Lower leg skin (tissue), 4 donors: Measurements from ENCODE around the gene ZNF462. TPM values are rescaled to one million over a fixed set of nuclear protein-coding genes. Genes with fewer than 3 reads are reported as not detected.
A peak's percentile ranks its signal among the peaks of the same experiment; 100 is the strongest.
"Not testable (repeated sequence)": the region's sequence is repeated elsewhere in the genome, so short reads cannot be mapped to it uniquely, and the experiment has no call there.

Experiments used
- DNase-seq, 2 donors: peaks; one replicate each; pipeline ENCODE4 v3.0.0-alpha.2; 2019; ENCODE audit warnings: low spot score in 2 of 2
- H3K4me3 ChIP-seq: fragments of 200-600 bp; sonication (generic); 2 replicates; pipeline ENCODE4 v1.5.1; 2017; ENCODE audit warnings: mild to moderate bottlenecking, low read depth; ENCODE audit not compliant: poor library complexity, severe bottlenecking
- CTCF ChIP-seq, 3 donors: fragments of 450-650 bp; IDR thresholded peaks; one replicate each; pipeline ENCODE4 v1.5.1; 2016; ENCODE audit warnings: antibody characterized with exemption in 3 of 3, mild to moderate bottlenecking in 3 of 3, moderate library complexity in 2 of 3
- POLR2A ChIP-seq, 2 donors: fragments of 450-650 bp; IDR thresholded peaks; one replicate each; pipeline ENCODE4 v1.6.1; 2016 to 2017; ENCODE audit warnings: antibody characterized with exemption in 2 of 2, mild to moderate bottlenecking in 1 of 2, moderate library complexity in 1 of 2
- WGBS, 2 donors: methylation state at CpG; one replicate each; pipeline ENCODE4 v1.1.5; 2018; 5-methylcytosine and 5-hydroxymethylcytosine counted together
- intact Hi-C: fragments of 100-400 bp; cut with DNase I; formaldehyde crosslinking; loops from one replicate; pipeline ENCODE4 v1.15.0; 2023; ENCODE audit warnings: low total_unique reads
- total RNA-seq, 4 donors: library from RNA; depleted of rRNA; stranded (reverse); fragments of >200 nt; gene quantifications; one replicate each; pipeline ENCODE4 v1.1.0, GENCODE V29; 2016

Gene ZNF462
- total RNA-seq, 4 donors from 2014 or later = 13.3 to 19.9 (median 16.2) TPM

DNA sequence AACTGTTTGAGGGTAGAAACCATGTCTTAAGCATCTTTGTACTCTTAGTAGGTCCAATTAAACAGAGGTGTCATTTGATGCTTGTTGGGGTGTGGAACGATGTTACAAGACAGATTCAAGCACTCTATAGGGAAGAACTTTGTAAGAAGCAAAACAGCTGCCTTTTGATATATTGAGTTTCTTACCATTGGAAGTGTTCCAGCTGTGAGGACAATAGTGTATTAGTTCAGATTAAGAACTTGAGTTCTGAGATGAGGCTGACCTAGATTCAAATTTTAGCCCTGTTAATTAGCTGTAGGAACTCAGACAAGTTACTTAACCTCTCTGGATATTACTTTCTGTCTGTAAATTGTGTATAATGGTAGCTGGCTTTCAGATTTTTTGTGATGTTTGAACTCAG is 19.6 kb upstream of the ZNF462 start:
- H3K4me3 ChIP-seq = no peak overlapping the region
- 35 to 59% methylated on average over 1 of the region's 1 CpG for WGBS, 2 donors
- no peak for DNase-seq
- intact Hi-C loops = no loop called here
- TF ChIP-seq CTCF (IDR thresholded peaks at IDR 0.05) = no peak
- no peak for TF ChIP-seq POLR2A (IDR thresholded peaks at IDR 0.05)

DNA sequence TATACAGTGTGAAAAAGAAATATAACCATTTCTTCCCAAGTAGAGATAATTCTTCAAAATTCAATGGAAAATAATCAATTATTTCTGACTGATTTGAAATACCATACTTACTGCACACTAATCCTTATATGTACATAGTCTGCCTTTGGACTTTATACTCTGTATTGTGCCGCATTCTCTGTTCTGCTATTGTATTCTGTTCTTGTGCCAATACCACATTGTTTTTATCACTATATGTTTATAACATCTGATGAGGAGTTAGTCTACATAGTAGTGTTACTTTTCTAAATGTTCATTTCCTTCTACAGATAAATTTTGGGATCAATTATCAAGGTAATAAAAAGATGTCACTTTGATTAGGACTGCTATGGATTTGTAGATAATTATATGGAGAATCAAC is 16.7 kb upstream of the ZNF462 start:
- 92 to 95% methylated on average over 1 of the region's 1 CpG for WGBS, 2 donors
- intact Hi-C loops = no loop called here
- no peak overlapping the region for H3K4me3 ChIP-seq
- TF ChIP-seq POLR2A (IDR thresholded peaks at IDR 0.05) = no peak
- no peak for TF ChIP-seq CTCF (IDR thresholded peaks at IDR 0.05)
- DNase-seq = no peak

DNA sequence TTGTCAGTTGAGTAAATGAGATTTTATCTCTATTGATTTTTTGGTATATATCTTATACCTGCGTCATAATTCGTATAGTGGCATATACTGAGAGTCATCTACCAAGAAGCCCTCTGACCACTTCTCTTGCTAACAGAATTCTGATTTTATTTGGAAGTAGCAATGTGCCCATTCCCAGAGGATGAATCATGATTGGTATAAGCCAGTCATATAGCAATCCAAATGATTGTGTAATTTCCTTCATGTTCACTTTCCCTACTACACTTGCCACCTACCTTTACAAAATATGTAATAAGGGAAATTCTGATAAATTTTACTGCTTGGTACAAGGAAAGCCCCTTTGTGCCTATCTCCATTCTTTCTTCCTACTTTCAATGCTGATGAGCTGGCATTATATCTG is 16.1 kb upstream of the ZNF462 start:
- TF ChIP-seq CTCF (IDR thresholded peaks at IDR 0.05) (no peak), POLR2A (IDR thresholded peaks at IDR 0.05) (no peak)
- DNase-seq = no peak
- H3K4me3 ChIP-seq = no peak overlapping the region
- intact Hi-C loops = no loop called here
- 94 to 99% methylated on average over 2 of the region's 2 CpGs for WGBS, 2 donors

DNA sequence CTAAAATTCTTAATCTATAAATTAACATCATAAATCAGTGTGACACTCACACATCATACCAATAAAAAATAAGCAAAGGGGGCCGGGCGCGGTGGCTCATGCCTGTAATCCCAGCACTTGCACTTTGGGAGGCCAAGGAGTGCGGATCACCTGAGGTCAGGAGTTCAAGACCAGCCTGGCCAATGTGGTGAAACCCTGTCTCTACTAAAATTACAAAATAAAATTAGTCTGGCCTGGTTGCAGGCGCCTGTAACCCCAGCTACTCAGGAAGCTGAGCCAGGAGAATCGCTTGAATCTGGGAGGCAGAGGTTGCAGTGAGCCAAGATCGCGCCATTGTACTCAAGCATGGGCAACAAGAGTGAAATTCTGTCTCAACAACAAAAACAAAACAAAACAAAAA is 11.3 kb upstream of the ZNF462 start:
- intact Hi-C loops, H3K4me3 ChIP-seq, DNase-seq: not testable (repeated sequence)
- 94% methylated on average over 8 of the region's 8 CpGs for WGBS, 2 donors

- no peak overlapping the region for H3K4me3 ChIP-seq
- no peak for DNase-seq
- intact Hi-C loops = no loop called here
- WGBS, 2 donors = 96 to 97% methylated on average over 3 of the region's 3 CpGs
- no peak for TF ChIP-seq CTCF (IDR thresholded peaks at IDR 0.05)
- no peak for TF ChIP-seq POLR2A (IDR thresholded peaks at IDR 0.05)
These were observed 5.0 kb upstream of the ZNF462 start for GRCh38 chr9:106857811-106858470.

DNA sequence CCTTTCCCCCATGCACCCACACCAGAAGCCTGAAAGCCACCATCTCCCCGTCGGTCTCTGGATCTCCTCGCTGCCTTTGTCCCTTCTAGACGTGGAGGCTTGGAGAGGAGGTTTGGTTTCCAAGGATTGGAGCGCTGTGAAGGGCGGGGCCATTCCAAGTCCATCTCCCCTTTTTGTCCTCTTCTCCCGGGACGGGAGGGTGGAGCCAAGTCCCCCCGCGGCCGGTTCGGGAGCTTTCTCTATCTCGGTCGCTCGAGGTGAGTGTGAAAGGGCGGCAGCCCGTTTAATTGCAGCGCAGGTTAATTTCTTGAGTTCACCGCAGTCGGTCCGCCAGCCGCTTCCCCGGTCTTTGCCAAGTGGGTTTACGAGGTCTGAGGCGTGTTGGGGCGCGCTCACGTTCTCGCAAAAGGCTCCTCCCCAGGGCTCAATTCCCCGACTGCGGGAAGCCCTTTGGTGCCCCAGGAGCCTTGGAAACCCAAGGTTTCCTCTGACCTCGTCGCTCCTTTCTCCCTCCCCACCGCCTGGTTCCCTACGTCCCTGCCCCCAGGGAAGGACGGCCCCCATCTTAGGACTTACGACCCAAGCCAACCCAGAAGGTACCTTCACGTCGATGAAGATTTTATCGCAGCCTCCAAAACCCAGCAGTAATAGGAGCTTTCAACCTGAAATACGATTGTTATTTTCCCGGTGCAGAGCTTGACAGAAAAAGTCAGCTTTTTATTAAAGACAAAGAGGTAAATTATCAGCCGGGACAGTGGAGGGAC is 2.8 kb upstream of the ZNF462 start:
- DNase-seq = peak; percentile 54 to 91
- 2 to 4% methylated on average over 39 to 43 of the region's 43 CpGs for WGBS, 2 donors
- no peak for TF ChIP-seq POLR2A (IDR thresholded peaks at IDR 0.05)
- TF ChIP-seq CTCF (IDR thresholded peaks at IDR 0.05) = no peak
- intact Hi-C loops = no loop called here
- peak overlapping the region; percentile 78 for H3K4me3 ChIP-seq
